ENCODE data around the gene NFIL3. TPM values are rescaled to one million over a fixed set of nuclear protein-coding genes. Genes with fewer than 3 reads are reported as not detected.

The NFIL3 gene
- total and polyA plus RNA-seq, 2 of the 4 experiments (the other 2 are of a cell fraction), result 27.6 to 27.7 TPM

DNA sequence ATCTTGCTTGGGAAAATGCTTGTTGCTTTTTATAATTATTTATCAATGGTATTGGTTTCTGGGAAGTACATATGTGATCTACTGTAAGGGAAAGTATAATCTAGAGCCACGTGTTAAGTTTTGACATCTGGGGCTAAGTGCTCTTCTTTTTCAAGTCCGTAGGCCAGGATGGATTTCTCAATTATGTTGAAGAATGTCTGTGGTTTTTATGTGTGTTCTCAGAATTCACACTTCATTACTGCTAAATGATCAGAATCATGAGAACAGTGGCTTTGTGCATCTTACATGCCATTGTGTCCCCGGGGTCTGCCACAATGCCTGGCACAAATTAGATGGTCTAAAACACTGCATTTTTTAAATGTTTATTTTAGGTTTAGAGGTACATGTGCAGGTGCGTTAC lies 47.4 kb downstream of the NFIL3 start:
- Histone ChIP-seq H3K14ac (replicated peaks; ENCODE audit: low read depth, low read length) (0 out of 2 replicates have a peak overlapping the region, but pooled peaks have one; percentile 14), H3K4me2 (ENCODE audit: low read depth, low read length) (no peak overlapping the region), H3K79me1 (ENCODE audit: low read depth in 1 of 2, low read length in 2 of 2) (peaks cover 0 to 5% of the 10 kb centered on the region in 2 experiments; a peak in 1 of 4 replicates), H3K27ac (ENCODE audit: insufficient read depth, low read length) (no peak overlapping the region), H3K23ac (ENCODE audit: low read depth, low read length) (no peak overlapping the region), H3K9me1 (ENCODE audit: insufficient read depth, low read length) (no peaks in the 10 kb centered on the region), H3K56ac (ENCODE audit: extremely low read depth, insufficient read depth, low read length) (no peak overlapping the region), H4K20me1 (ENCODE audit: insufficient read depth, low read length) (no peaks in the 10 kb centered on the region), H4K8ac (ENCODE audit: low read depth in 2 of 2, low read length in 2 of 2) (no peak overlapping the region), H2BK120ac (ENCODE audit: low read depth, low read length) (peak overlapping the region; percentile 58), H4K5ac (ENCODE audit: low read depth, low read length) (no peak overlapping the region), H3K18ac (ENCODE audit: low read depth, low read length) (no peak overlapping the region), H3K27me3 (ENCODE audit: control insufficient read depth, insufficient read depth, low read length) (no peaks in the 10 kb centered on the region), H2AK9ac (replicated peaks; ENCODE audit: low read depth, low read length, poor library complexity) (no peak overlapping the region), H3K36me3 (ENCODE audit: control insufficient read depth, insufficient read depth, low read length) (no peaks in the 10 kb centered on the region), H3K4me1 (ENCODE audit: control insufficient read depth, insufficient read depth, low read length) (peaks cover 6% of the 10 kb centered on the region), H3K9me3 (ENCODE audit: control insufficient read depth, insufficient read depth, low read length) (no peaks in the 10 kb centered on the region; the same call in 1 of the 2 replicates), H4K91ac (ENCODE audit: insufficient read depth, low read depth, low read length) (no peak overlapping the region), H3K4ac (ENCODE audit: low read depth, low read length) (peak overlapping the region; percentile 51; the same call in 1 of the 2 replicates), H2BK15ac (ENCODE audit: low read depth, low read length) (peak overlapping the region; percentile 16; the same call in 2 of the 3 replicates), H2AK5ac (ENCODE audit: low read depth, low read length) (peak overlapping the region; percentile 8; the same call in 1 of the 2 replicates), H2BK20ac (ENCODE audit: low read depth, low read length) (peak overlapping the region; percentile 61), H3K4me3 (ENCODE audit: insufficient read depth, low read depth, low read length) (no peak overlapping the region), H3K9ac (ENCODE audit: low read depth, low read length) (no peak overlapping the region), H2BK5ac (ENCODE audit: low read depth, low read length, poor library complexity, severe bottlenecking) (no peak overlapping the region), H2AFZ (replicated peaks; ENCODE audit: low read length, poor library complexity) (no peak overlapping the region)
- ChIA-PET CTCF (interaction anchor here (0.7 kb wide), 1 partner anchor 1034 kb away, joined by 11 read pairs; no protein-coding TSS in a partner anchor), POLR2A (ENCODE audit: unreplicated experiment) (no interaction called here)
- intact Hi-C loops (cut with micrococcal nuclease), result no loop called here
- dilution Hi-C loops (cut with HindIII; ENCODE audit: low sequenced_read_pairs, unreplicated experiment), result no loop called here
- in situ Hi-C loops (cut with MboI; ENCODE audit: low sequenced_read_pairs), result no loop called here
- TF ChIP-seq, protein P1, sequence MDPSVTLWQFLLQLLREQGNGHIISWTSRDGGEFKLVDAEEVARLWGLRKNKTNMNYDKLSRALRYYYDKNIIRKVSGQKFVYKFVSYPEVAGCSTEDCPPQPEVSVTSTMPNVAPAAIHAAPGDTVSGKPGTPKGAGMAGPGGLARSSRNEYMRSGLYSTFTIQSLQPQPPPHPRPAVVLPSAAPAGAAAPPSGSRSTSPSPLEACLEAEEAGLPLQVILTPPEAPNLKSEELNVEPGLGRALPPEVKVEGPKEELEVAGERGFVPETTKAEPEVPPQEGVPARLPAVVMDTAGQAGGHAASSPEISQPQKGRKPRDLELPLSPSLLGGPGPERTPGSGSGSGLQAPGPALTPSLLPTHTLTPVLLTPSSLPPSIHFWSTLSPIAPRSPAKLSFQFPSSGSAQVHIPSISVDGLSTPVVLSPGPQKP (IDR thresholded peaks at IDR 0.05; ENCODE audit: borderline replicate concordance, low read depth, low read length), result no peak
- TF ChIP-seq POLR2A (IDR thresholded peaks at IDR 0.05; ENCODE audit: low read depth, low read length) (no peak), RAD21 (IDR thresholded peaks at IDR 0.05; ENCODE audit: low read length) (no peak), RCOR1 (IDR thresholded peaks at IDR 0.05; ENCODE audit: insufficient replicate concordance, low read length) (no peak), RFX5 (IDR thresholded peaks at IDR 0.05; ENCODE audit: low read depth, low read length) (no peak), FOS (IDR thresholded peaks at IDR 0.05; ENCODE audit: low read depth, low read length) (no peak), CHD1 (IDR thresholded peaks at IDR 0.05; ENCODE audit: low read depth, low read length) (no peak), MAZ (IDR thresholded peaks at IDR 0.05; ENCODE audit: borderline replicate concordance, low read depth, low read length) (no peak), SMC3 (IDR thresholded peaks at IDR 0.05; ENCODE audit: low read depth, low read length) (no peak), BHLHE40 (IDR thresholded peaks at IDR 0.05; ENCODE audit: low read depth, low read length) (no peak), CEBPB (IDR thresholded peaks at IDR 0.05; ENCODE audit: low read depth, low read length) (no peak), MXI1 (IDR thresholded peaks at IDR 0.05; ENCODE audit: borderline replicate concordance, low read depth, low read length) (no peak), NFE2L2 (IDR thresholded peaks at IDR 0.05; ENCODE audit: low read depth, low read length) (no peak)
- TF ChIP-seq, protein P2, sequence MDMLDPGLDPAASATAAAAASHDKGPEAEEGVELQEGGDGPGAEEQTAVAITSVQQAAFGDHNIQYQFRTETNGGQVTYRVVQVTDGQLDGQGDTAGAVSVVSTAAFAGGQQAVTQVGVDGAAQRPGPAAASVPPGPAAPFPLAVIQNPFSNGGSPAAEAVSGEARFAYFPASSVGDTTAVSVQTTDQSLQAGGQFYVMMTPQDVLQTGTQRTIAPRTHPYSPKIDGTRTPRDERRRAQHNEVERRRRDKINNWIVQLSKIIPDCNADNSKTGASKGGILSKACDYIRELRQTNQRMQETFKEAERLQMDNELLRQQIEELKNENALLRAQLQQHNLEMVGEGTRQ (IDR thresholded peaks at IDR 0.05; ENCODE audit: low read depth, low read length), result no peak
- TF ChIP-seq, protein P3, sequence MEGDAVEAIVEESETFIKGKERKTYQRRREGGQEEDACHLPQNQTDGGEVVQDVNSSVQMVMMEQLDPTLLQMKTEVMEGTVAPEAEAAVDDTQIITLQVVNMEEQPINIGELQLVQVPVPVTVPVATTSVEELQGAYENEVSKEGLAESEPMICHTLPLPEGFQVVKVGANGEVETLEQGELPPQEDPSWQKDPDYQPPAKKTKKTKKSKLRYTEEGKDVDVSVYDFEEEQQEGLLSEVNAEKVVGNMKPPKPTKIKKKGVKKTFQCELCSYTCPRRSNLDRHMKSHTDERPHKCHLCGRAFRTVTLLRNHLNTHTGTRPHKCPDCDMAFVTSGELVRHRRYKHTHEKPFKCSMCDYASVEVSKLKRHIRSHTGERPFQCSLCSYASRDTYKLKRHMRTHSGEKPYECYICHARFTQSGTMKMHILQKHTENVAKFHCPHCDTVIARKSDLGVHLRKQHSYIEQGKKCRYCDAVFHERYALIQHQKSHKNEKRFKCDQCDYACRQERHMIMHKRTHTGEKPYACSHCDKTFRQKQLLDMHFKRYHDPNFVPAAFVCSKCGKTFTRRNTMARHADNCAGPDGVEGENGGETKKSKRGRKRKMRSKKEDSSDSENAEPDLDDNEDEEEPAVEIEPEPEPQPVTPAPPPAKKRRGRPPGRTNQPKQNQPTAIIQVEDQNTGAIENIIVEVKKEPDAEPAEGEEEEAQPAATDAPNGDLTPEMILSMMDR (conservative IDR thresholded peaks at IDR 0.05; ENCODE audit: low read depth, low read length), result no peak
- BruUV-seq (replicated peaks), result no TSS peak
- no peak for DNase-seq
- 40% methylated on average over 1 of the region's 4 CpGs; no CpG with 5 or more reads in 1 of the 2 experiments for WGBS, 2 experiments (ENCODE audit: extremely low coverage in 2 of 2, insufficient read length in 1 of 2)
- no peak for ATAC-seq (ENCODE audit: low read depth)
